Measurements from ENCODE around the gene KLHL2. TPM values are rescaled to one million over a fixed set of nuclear protein-coding genes. Genes with fewer than 3 reads are reported as not detected.

KLHL2 gene
- total RNA-seq, 4 donors from 2014 or later, result 23.5 to 35.3 (median 27.2) TPM

- Histone ChIP-seq H3K27me3 (no peaks in the 10 kb centered on the region), H3K27ac (replicated peaks in 1 of 4) (no peak overlapping the region), H3K36me3 (no peaks in the 10 kb centered on the region), H3K4me1 (no peaks in the 10 kb centered on the region), H3K4me3 (no peak overlapping the region), H3K9me3 (no peaks in the 10 kb centered on the region)
- 58% methylated on average over 6 of the region's 6 CpGs for WGBS
- DNase-seq (ENCODE audit: extremely low spot score), result no peak
- intact Hi-C loops (cut with DNase I), result no loop called here
- TF ChIP-seq POLR2A (IDR thresholded peaks at IDR 0.05; ENCODE audit: low read depth) (no peak), POLR2AphosphoS5 (IDR thresholded peaks at IDR 0.05) (no peak), CTCF (IDR thresholded peaks at IDR 0.05) (no peak), EP300 (IDR thresholded peaks at IDR 0.05) (no peak)
Measured at GRCh38 chr4:165360041-165360695, 152.8 kb downstream of the KLHL2 start.

- intact Hi-C loops (cut with DNase I), result no loop called here
- Histone ChIP-seq H3K4me1 (no peaks in the 10 kb centered on the region), H3K9me3 (no peaks in the 10 kb centered on the region), H3K36me3 (no peaks in the 10 kb centered on the region), H3K4me3 (no peak overlapping the region), H3K27me3 (no peaks in the 10 kb centered on the region), H3K27ac (replicated peaks in 1 of 4) (no peak overlapping the region)
- WGBS, result 90% methylated on average over 7 of the region's 7 CpGs
- no peak for TF ChIP-seq CTCF (IDR thresholded peaks at IDR 0.05)
- TF ChIP-seq POLR2A (IDR thresholded peaks at IDR 0.05; ENCODE audit: low read depth), result no peak
- TF ChIP-seq EP300 (IDR thresholded peaks at IDR 0.05), result no peak
- no peak for TF ChIP-seq POLR2AphosphoS5 (IDR thresholded peaks at IDR 0.05)
- no peak for DNase-seq (ENCODE audit: extremely low spot score)
Measured at GRCh38 chr4:165360985-165361670, 153.8 kb downstream of the KLHL2 start.

DNA sequence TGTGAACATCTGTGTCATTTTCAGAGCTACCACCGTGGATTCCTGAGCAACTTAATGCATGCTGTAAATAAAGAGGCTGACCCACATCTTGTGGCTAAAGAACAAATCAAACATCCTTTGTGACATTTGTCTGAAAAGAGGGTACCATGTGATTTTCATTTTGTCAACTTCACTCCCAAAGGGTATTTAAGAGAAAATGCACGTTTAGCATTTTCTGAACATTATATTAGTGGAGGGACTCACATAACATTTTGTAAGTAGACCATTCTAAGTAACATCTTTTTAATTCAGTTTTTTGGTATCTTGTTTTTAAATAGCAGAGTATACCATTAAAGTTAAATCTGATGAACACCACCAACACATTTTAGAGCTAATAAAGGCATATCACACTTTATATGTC is 154.4 kb downstream of the KLHL2 start:
- intact Hi-C loops (cut with DNase I), result no loop called here

GRCh38 chr4:165364452-165365080 is 157.2 kb downstream of the KLHL2 start:
- intact Hi-C loops (cut with DNase I), result no loop called here
- Histone ChIP-seq H3K9me3 (no peaks in the 10 kb centered on the region), H3K27me3 (no peaks in the 10 kb centered on the region), H3K27ac (replicated peaks in 1 of 4) (no peak overlapping the region), H3K4me3 (no peak overlapping the region), H3K4me1 (no peaks in the 10 kb centered on the region), H3K36me3 (no peaks in the 10 kb centered on the region)
- no peak for DNase-seq (ENCODE audit: extremely low spot score)
- TF ChIP-seq POLR2AphosphoS5 (IDR thresholded peaks at IDR 0.05) (no peak), POLR2A (IDR thresholded peaks at IDR 0.05; ENCODE audit: low read depth) (no peak), EP300 (IDR thresholded peaks at IDR 0.05) (no peak), CTCF (IDR thresholded peaks at IDR 0.05) (no peak)
- WGBS, result 83% methylated on average over 2 of the region's 2 CpGs

More for the DNA sequence above, 154.4 kb downstream of the KLHL2 start:
- H3K4me3 ChIP-seq, result no peak overlapping the region
- H3K4me1 ChIP-seq, result no peaks in the 10 kb centered on the region
- H3K27ac ChIP-seq (replicated peaks in 1 of 4), result no peak overlapping the region
- no peak for DNase-seq (ENCODE audit: extremely low spot score)
- H3K27me3 ChIP-seq, result no peaks in the 10 kb centered on the region
- no peaks in the 10 kb centered on the region for H3K36me3 ChIP-seq
- TF ChIP-seq POLR2A (IDR thresholded peaks at IDR 0.05; ENCODE audit: low read depth) (no peak), POLR2AphosphoS5 (IDR thresholded peaks at IDR 0.05) (no peak), CTCF (IDR thresholded peaks at IDR 0.05) (no peak), EP300 (IDR thresholded peaks at IDR 0.05) (no peak)
- WGBS, result 86% methylated on average over 2 of the region's 2 CpGs
- no peaks in the 10 kb centered on the region for H3K9me3 ChIP-seq
